ENCODE measurements around the gene R3HDM2.

Gene R3HDM2

DNA sequence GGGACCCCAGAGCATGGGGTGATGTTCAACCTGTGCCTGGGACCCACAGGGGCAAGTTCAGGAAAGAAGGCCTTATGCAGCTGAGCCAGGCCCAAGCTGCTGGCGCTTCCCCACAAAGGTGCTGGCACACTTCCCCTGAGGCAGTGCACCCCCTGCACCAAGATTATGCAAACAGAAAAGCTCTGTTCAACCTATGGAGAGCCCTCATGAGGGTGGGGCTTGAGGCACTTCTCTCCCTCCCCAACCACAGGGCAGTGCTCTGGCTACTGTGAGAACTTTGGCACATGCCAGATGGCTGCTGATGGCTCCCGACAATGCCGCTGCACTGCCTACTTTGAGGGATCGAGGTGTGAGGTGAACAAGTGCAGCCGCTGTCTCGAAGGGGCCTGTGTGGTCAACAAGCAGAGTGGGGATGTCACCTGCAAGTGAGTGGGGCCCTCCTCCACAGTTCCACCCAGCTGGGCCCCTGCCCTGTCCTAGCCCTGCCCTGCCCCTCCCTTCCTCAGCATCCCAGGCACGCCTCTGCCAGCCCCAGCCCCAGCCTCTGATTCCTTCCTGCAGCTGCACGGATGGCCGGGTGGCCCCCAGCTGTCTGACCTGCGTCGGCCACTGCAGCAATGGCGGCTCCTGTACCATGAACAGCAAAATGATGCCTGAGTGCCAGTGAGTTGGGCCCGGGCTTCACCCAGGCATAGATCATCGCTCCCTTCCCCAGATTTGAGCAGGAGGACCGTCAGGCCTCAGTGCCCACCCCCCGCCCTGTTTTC lies 219.7 kb downstream of the R3HDM2 start:
- TF ChIP-seq, protein P1, sequence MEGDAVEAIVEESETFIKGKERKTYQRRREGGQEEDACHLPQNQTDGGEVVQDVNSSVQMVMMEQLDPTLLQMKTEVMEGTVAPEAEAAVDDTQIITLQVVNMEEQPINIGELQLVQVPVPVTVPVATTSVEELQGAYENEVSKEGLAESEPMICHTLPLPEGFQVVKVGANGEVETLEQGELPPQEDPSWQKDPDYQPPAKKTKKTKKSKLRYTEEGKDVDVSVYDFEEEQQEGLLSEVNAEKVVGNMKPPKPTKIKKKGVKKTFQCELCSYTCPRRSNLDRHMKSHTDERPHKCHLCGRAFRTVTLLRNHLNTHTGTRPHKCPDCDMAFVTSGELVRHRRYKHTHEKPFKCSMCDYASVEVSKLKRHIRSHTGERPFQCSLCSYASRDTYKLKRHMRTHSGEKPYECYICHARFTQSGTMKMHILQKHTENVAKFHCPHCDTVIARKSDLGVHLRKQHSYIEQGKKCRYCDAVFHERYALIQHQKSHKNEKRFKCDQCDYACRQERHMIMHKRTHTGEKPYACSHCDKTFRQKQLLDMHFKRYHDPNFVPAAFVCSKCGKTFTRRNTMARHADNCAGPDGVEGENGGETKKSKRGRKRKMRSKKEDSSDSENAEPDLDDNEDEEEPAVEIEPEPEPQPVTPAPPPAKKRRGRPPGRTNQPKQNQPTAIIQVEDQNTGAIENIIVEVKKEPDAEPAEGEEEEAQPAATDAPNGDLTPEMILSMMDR (IDR thresholded peaks at IDR 0.05), result no peak
- Histone ChIP-seq H3K9me3 (no peaks in the 10 kb centered on the region), H3K27me3 (peaks cover 0 to 16% of the 10 kb centered on the region in 2 donors), H3K4me3 (no peak overlapping the region), H3K36me3 (peaks cover 49 to 67% (median 62%) of the 10 kb centered on the region in 3 donors), H3K4me1 (peaks cover 0 to 39% (median 29%) of the 10 kb centered on the region in 4 donors), H3K27ac (peak overlapping the region; percentile 65 to 72)
- intact Hi-C loops (cut with DNase I; ENCODE audit: low total_unique reads), result no loop called here
- DNase-seq, result peak in 1 of 2 donors; percentile 21

DNA sequence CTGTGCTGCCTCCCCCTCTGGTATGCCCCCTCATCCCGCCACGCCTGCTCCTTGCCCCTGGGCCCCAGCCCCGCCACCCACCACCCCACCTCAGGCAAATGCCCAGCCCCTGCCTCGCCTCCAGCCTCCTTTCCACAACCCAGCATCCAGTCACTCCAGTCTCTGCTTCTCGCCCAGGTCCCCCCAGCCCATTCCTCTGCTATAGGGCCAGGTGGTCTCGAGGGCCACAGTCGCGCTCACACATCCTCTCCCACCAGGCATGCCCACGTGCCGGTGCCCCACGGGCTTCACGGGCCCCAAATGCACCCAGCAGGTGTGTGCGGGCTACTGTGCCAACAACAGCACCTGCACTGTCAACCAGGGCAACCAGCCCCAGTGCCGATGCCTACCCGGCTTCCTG lies 220.4 kb downstream of the R3HDM2 start:
- H3K27ac ChIP-seq, result no peak overlapping the region
- H3K4me1 ChIP-seq, result peaks cover 0 to 33% (median 23%) of the 10 kb centered on the region in 4 donors
- H3K9me3 ChIP-seq, result no peaks in the 10 kb centered on the region
- H3K27me3 ChIP-seq, result peaks cover 0 to 9% of the 10 kb centered on the region in 2 donors
- TF ChIP-seq, protein P1 (IDR thresholded peaks at IDR 0.05), result no peak
- no peak overlapping the region for H3K4me3 ChIP-seq
- H3K36me3 ChIP-seq, result peaks cover 56 to 74% (median 68%) of the 10 kb centered on the region in 3 donors
- DNase-seq, result peak in 1 of 2 donors; percentile 20
- intact Hi-C loops (cut with DNase I; ENCODE audit: low total_unique reads), result no loop called here

DNA sequence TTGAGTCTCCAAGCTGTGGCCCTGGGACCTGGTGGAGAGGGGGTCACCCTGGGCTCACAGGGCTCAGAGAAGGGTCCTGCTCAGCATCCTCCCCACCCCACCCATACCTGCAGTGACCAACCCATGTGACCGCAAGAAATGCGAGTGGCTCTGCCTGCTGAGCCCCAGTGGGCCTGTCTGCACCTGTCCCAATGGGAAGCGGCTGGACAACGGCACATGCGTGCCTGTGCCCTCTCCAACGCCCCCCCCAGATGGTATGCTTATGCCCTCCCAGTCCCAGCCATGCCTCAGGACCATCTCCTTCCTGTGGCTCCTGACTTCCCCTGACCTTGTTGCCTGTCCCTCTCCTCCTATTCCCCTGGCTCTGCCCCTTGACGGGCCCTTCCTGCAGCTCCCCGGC lies 220.9 kb downstream of the R3HDM2 start:
- peak in 1 of 2 donors; percentile 21 for DNase-seq
- H3K27ac ChIP-seq, result no peak overlapping the region
- peaks cover 61 to 79% (median 74%) of the 10 kb centered on the region in 3 donors for H3K36me3 ChIP-seq
- TF ChIP-seq, protein P1 (IDR thresholded peaks at IDR 0.05), result no peak
- peaks cover 0 to 31% (median 20%) of the 10 kb centered on the region in 4 donors for H3K4me1 ChIP-seq
- intact Hi-C loops (cut with DNase I; ENCODE audit: low total_unique reads), result no loop called here
- H3K9me3 ChIP-seq, result no peaks in the 10 kb centered on the region
- no peak overlapping the region for H3K4me3 ChIP-seq
- peaks cover 0 to 4% of the 10 kb centered on the region in 2 donors for H3K27me3 ChIP-seq

DNA sequence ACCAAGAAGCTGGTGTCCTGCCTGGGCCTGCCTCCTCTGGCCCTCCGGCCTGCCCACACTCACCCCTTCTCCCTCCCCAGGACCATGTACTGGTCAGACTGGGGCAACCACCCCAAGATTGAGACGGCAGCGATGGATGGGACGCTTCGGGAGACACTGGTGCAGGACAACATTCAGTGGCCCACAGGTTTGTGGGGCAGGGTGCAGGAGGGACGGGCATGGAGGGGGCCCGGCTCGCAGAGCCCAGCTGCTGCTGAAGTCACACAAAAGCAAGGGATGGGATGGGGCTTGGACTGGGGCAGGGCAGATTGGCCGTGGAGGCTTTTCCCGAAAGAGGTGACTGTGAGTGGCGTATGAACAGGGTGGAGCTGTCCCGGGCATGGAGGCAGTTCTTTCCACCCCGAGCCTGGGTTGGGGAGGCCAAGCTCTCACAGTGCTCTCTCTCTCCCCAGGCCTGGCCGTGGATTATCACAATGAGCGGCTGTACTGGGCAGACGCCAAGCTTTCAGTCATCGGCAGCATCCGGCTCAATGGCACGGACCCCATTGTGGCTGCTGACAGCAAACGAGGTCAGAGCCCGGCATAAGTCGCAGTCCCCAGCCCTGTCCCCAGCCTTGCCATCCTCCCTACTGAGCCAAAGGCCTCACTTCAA lies 222.1 kb downstream of the R3HDM2 start:
- TF ChIP-seq, protein P1 (IDR thresholded peaks at IDR 0.05), result no peak
- Histone ChIP-seq H3K9me3 (no peaks in the 10 kb centered on the region), H3K36me3 (peaks cover 73 to 91% (median 85%) of the 10 kb centered on the region in 3 donors), H3K27me3 (no peaks in the 10 kb centered on the region), H3K4me3 (no peak overlapping the region), H3K4me1 (peaks cover 0 to 21% (median 11%) of the 10 kb centered on the region in 4 donors), H3K27ac (peak overlapping the region; percentile 6 to 34)
- peak; percentile 33 to 81 for DNase-seq
- intact Hi-C loops (cut with DNase I; ENCODE audit: low total_unique reads), result no loop called here

DNA sequence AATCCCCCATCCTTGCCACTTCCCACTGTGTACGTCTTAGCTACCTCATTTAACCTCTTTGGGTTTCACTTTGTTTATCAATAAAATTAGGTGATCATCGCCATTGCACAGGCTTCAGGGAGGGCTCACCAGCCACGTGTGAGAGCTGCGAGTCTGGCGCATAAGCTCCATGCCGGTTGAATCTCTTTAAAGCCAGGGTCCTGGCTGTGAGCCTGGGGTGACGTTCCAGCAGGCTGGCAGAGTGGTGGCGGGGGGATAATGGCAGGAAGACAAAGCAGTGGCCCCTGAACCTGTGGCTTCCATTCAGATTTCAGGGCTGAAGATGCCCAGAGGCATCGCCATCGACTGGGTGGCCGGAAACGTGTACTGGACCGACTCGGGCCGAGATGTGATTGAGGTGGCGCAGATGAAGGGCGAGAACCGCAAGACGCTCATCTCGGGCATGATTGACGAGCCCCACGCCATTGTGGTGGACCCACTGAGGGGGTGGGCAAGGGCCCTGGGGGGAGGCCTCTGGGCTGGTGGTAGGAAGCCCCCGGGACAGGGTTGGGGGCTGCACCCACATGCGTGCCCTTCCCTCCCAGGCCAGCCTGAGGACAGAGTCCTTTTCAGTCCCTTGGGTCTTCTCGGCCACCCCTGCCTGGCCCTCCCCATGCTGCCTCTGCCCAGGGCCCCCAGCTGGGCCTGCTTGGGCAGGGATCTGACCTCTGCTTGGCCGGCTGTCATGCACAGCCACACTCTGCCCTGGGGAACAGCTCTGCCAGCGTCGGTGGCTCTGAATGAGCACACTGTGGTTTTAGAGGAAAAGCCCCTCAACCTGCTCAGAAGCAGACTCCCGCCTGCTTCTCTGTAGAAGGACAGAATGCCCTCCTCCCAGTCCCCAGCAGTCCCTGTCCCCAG lies 222.9 kb downstream of the R3HDM2 start:
- no peaks in the 10 kb centered on the region for H3K27me3 ChIP-seq
- H3K4me1 ChIP-seq, result peaks cover 0 to 15% (median 5%) of the 10 kb centered on the region in 4 donors
- H3K27ac ChIP-seq, result peak overlapping the region in 1 of 2 donors; percentile 34
- intact Hi-C loops (cut with DNase I; ENCODE audit: low total_unique reads), result no loop called here
- no peak for DNase-seq
- no peak overlapping the region for H3K4me3 ChIP-seq
- peaks cover 80 to 99% (median 93%) of the 10 kb centered on the region in 3 donors for H3K36me3 ChIP-seq
- no peaks in the 10 kb centered on the region for H3K9me3 ChIP-seq
- TF ChIP-seq, protein P1 (IDR thresholded peaks at IDR 0.05), result no peak

Data from tibial artery (tissue), 4 donors.